HG03442 (cell line): Measurements from ENCODE around the gene ABCA2.

Experiments
- ATAC-seq: cut with Tn5 transposase; IDR thresholded peaks from one replicate; pipeline ENCODE4 v1.9.1; 2021; ENCODE audit warnings: mild to moderate bottlenecking, moderate library complexity; ENCODE audit not compliant: unreplicated experiment

The ABCA2 gene

DNA sequence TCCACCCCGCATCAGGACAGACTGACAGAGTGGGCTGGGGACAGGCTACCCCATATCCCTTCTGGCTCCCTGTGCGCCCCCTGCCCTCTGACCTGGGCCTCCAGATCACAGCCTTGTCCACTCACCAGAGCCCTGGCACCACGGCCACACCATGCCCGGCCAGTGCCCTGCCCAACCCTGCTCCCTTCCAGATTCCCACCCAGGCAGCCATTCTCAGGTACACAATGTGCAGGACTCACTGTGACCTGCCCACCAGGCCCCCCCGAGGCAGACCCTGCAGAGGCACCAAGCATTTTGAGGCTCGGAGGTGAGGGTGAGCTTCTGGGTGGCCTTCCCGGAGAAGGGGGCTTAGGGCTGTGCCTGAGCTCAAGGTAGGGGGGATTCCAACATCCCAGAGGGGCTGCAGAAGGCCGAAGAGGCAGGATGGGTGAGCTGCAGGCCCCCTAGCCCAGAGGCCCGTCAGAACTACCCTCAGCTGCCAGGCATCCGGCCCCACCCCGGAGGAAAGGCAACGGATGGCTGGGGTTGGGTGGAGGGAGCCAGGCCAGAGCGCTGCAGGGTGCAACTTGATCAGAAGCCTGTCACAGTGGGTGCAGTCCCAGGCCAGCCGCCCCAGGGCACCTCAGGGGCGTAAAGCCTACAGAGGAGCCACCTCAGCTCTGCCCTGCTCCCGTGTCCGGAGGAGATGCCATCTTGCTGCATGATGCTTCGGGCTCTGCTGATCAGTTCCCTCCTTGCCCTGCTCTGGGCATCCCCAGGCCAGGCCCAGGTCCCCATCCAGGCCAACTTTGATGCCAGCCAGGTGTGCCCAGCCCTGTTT lies 45.6 kb downstream of the ABCA2 start, which contains the start of gene LCNL1:
Gene LCNL1, plus strand, starts transcription at position 762 of the 820 bp plus-strand sequence. CDS start 594 bp downstream, outside the sequence.
- ATAC-seq: no peak

- no peak for ATAC-seq
Measured at GRCh38 chr9:136981588-136982231, 46.3 kb downstream of the ABCA2 start.

GRCh38 chr9:136980669-136981478 lies 47.2 kb downstream of the ABCA2 start:
- no peak for ATAC-seq

GRCh38 chr9:136979769-136980587 lies 48.1 kb downstream of the ABCA2 start:
- no peak for ATAC-seq

- ATAC-seq: no peak
Measured at GRCh38 chr9:136978865-136979544, 49.0 kb downstream of the ABCA2 start.

DNA sequence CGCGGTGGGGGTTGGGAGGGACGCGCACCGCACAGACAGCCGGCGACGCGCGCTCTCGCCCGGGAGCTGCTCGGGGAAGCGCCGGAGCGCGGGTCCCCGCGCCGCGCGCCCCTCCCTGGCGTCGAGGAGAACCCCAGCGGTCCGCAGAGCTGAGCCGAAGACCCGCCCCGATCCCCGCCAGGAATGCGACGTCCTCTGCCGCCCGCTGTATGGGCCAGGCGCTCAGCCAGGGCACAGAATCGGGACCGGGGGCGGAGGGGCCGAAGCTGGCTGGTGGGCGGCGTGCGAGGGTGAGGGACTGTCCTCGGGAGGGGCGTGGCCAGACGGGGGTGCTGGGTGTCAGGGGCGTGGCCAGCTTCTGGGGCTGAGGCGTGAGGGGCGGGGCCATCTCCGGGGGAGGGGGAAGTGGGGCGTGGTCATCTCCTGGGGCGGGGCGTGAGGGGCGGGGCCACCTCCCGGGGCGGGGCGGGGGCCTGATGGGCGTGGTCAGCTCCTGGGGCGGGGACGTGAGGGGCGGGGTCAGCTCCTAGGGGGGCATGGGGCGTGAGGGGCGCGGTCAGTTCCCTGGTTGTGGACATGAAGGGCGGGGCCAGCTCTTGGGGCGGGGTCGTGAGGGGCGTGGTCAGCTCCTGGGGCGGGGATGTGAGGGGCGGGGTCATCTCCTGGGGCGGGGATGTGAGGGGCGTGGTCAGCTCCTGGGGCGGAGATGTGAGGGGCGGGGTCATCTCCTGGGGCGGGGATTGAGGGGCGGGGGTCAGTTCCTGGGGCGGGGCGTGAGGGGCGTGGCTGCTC lies 49.8 kb downstream of the ABCA2 start:
- no peak for ATAC-seq

DNA sequence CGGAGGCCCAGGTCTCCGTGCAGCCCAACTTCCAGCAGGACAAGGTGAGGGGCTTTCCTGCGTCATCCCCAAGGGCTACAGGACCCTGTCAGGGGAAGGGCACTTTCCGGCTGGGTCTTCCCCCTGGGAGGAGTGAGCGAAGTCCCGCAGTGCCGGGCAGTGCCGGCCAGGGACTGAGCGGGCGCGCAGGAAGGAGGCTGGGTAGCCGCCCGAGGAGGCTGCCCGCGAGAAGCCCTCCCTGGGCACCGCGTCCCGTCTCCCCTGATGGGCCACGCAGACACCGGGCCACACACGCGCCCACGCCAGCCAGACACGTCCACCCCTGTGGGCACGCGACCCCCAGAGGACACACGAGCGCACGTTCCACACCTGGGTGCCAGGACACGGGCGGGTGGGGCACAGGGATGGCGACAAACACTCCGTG lies 50.4 kb downstream of the ABCA2 start:
- no peak for ATAC-seq

- no peak for ATAC-seq
Measured at GRCh38 chr9:136977223-136977622, 50.8 kb downstream of the ABCA2 start, which contains the start of gene PTGDS. Gene PTGDS (plus strand): TSS chr9:136977504. CDS start chr9:136977579, 75 bp downstream.

DNA sequence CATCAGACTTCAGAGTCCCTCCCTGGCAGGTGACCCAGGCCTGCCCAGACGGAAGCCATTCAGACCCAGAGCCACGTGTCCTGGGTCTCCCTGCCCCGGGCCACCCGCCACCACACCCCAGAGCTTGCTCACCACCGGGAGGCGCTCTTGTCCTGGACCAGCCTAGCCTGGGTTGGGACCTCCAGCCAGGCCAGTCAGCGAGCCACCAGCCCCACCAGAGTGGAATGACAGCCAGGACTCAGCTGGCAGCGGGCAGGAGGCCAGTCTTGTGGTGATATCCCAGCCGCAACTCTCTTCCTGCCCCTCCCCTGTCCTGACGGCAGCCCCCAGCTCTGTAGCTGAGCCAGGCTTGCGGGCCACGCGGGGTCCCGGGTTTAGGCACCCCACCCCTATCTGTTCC lies 52.4 kb downstream of the ABCA2 start:
- no peak for ATAC-seq

DNA sequence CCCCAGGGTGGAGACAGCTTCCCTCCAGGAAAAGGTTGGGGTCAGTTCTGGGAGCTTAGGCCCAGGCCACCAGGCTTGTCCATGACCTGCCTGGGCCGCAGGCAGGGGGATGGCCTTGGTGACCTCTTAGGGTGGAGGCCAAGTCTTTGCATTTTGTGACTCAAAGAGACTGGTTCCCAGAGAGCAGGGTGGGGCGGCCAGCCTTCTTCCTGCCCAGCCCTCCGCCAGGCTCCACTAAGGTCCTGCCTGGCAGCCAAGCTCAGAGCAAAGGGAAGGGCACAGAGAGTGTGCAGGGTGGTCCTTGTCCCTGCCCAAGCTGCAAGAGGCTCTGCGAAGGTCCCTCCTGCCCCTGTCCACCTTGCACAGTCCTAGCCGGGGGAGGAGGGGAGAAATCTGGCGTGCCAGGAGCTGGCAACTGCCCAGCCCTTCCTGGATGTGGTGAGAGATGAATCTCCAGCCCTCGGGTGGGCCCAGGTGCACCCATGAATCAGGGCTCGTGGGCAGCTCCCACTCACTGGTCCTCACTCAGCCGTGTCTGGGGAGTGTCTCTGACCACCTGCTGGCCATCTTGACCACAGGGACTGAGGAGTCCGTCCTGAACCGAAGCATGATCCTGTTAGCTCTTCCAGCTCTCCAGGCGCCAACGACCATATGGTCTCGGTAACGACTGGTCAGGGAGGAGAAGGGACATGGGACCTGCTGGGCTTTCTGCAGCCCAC lies 53.1 kb downstream of the ABCA2 start:
- ATAC-seq: no peak

DNA sequence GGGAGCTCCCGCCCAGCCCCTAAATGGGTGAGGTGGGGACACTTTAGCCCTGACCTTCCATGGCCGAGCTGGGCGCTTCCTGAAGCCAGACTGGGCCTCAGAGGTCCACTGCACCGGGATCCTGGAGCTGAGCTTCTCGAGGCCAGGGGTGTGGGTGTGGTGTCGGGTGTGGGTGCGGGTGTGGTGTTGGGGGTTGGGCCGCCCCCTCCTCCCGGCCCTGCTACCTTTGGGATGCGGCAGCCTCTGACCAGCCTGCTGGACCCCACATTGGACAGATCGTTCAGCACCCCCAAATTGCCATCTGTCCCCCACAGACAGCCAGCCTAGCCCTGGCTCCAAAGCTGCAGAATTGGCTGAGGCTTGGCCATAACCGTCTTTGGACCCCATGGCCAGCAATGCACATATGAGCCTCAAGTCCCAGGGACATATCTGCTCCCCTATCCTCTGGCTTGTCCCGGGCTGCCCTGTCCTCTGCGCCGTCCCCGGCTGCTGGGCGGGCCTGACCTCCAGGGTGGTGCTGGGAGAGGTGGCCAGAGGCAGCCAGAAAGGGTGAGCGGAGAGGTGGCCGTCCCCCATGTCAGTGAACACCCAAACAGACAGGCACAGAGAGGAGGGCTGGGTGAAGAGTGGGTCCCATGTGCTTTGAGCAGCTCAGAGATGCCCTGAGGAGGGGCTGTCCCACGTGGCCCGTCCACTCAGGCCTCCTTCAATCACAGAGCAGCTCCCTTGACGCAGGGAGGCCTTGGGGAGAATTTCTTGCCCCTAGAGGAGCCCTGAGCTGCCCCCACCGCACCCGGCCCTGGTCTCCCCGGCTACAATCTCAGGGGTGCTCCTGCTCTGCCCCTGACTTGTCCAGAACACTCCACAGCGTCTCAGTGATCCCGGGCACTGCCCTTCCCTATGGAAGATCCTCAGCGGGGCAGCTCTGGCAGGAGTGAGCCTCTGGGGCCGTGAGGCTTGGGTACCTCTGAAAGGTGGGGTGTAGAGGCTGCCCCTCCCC lies 54.1 kb downstream of the ABCA2 start:
- no peak for ATAC-seq

GRCh38 chr9:136972743-136973142 lies 55.3 kb downstream of the ABCA2 start:
- no peak for ATAC-seq

GRCh38 chr9:136972335-136972734 lies 55.7 kb downstream of the ABCA2 start:
- ATAC-seq: no peak

DNA sequence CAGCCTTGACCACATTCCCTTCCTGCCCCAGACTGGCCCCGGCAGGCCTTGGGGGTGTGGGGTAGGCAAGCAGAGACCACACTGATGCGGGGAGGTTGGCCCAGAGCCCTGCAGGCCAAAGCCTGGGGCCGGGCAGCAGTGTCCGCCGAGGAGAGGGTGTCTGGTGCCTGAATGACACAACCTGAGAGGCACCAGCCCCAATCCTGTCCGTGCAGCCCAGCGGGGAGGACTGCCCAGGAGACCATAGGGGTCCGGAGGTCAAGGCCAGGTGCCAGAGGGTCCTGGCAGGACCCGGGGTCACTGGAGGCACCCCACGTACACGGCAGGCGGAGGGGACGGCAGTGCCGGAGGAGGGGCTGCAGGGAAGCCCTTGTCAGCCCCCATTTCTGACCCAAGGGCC lies 56.3 kb downstream of the ABCA2 start:
- no peak for ATAC-seq

- no peak for ATAC-seq
Measured at GRCh38 chr9:136970361-136970760, 57.7 kb downstream of the ABCA2 start.

DNA sequence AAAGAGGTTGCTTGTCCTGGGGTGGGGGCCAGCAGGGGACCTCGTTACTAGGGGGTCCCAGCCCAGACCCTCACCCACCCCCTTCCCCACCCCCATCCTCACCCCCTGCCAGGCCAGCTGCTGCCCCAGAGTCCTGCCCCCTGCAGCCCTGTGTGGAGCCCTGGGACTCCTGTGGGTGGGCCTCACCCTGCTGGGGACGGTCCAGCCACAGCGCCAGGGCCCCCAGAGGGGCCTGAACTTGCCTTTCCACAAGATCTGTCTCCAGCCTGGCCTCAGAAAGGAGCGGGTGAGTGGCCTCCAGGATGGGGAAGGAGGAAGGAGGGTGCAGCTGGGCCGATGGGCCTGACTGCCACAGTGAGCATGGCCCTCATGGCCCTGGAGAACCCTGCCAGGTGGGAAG lies 58.3 kb downstream of the ABCA2 start:
- no peak for ATAC-seq

DNA sequence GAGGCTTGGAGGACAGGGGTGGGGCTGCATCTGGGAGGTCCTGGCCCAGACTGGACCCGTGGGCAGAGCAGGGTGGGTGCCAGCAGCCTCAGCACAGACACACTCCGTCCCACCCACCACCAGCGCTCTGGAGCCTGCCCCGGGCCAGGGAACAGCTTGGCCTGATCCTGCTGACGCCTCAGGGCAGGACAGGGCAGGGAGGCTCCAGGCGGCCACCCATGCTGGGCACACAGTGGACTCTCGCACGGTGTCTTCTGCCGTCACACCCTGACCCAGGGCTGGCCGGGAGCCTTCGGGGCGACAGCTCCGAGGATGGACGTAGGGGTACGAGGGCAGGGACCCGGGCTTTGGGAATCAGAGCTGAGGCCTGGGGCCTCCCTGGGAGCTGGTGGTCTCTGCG lies 58.9 kb downstream of the ABCA2 start:
- no peak for ATAC-seq
